Liver (tissue), 9 donors: ENCODE measurements around the gene TYMP. TPM values are rescaled to one million over a fixed set of nuclear protein-coding genes. Genes with fewer than 3 reads are reported as not detected.

Experiments used
- DNase-seq: peaks from one replicate; pipeline ENCODE4 v3.0.0-alpha.2; 2017; ENCODE audit warnings: low spot score
- H3K27ac ChIP-seq, 2 donors: one replicate each; pipeline ENCODE4 v1.7.0; 2013; ENCODE audit warnings: inconsistent platforms in 2 of 2, low read length in 2 of 2, control low read depth in 1 of 2, low read depth in 1 of 2, mild to moderate bottlenecking in 1 of 2
- H3K27me3 ChIP-seq, 4 donors: one replicate each; pipeline versions ENCODE4 v1.6.1 to v1.7.0; 2013; ENCODE audit warnings: low read length in 3 of 4, inconsistent platforms in 1 of 4, mild to moderate bottlenecking in 1 of 4, moderate library complexity in 1 of 4; ENCODE audit not compliant: control insufficient read depth in 4 of 4, insufficient read depth in 4 of 4
- H3K36me3 ChIP-seq, 4 donors: one replicate each; pipeline versions ENCODE4 v1.6.1 to v1.7.0; 2013; ENCODE audit warnings: low read length in 3 of 4, mild to moderate bottlenecking in 3 of 4, low read depth in 1 of 4, moderate library complexity in 1 of 4; ENCODE audit not compliant: control insufficient read depth in 4 of 4, insufficient read depth in 3 of 4
- H3K4me1 ChIP-seq, 4 donors: one replicate each; pipeline versions ENCODE4 v1.6.1 to v1.7.0; 2013; ENCODE audit warnings: low read length in 3 of 4, mild to moderate bottlenecking in 3 of 4, moderate library complexity in 1 of 4; ENCODE audit not compliant: control insufficient read depth in 4 of 4, insufficient read depth in 4 of 4
- H3K4me3 ChIP-seq, 3 donors: one replicate each; pipeline versions ENCODE4 v1.6.1 to v1.7.0; 2013; ENCODE audit warnings: low read length in 3 of 3, control low read depth in 1 of 3, low read depth in 1 of 3, mild to moderate bottlenecking in 1 of 3
- H3K9ac ChIP-seq, 2 donors: one replicate each; pipeline ENCODE4 v1.7.0; 2013; ENCODE audit warnings: low read length in 2 of 2, mild to moderate bottlenecking in 2 of 2, moderate library complexity in 2 of 2, control low read depth in 1 of 2, low read depth in 1 of 2
- H3K9me3 ChIP-seq, 4 donors: one replicate each; pipeline versions ENCODE4 v1.6.1 to v1.7.0; 2013; ENCODE audit warnings: low read length in 3 of 4; ENCODE audit not compliant: control insufficient read depth in 4 of 4
- EGR1 ChIP-seq, 2 donors: IDR thresholded peaks; 2 replicates each; pipeline ENCODE4 v1.6.1; 2016 to 2018; ENCODE audit warnings: antibody characterized with exemption in 2 of 2, low read depth in 2 of 2
- FOXA1 ChIP-seq: IDR thresholded peaks from 2 replicates; pipeline ENCODE4 v1.6.1; 2016; ENCODE audit warnings: antibody characterized with exemption
- FOXA2 ChIP-seq: IDR thresholded peaks from 2 replicates; pipeline ENCODE4 v1.6.1; 2016; ENCODE audit warnings: antibody characterized with exemption
- GABPA ChIP-seq, 2 donors: IDR thresholded peaks in 1 of 2; conservative IDR thresholded peaks in 1 of 2; 2 replicates each; pipeline ENCODE4 v1.6.1; 2016; ENCODE audit warnings: antibody characterized with exemption in 2 of 2, mild to moderate bottlenecking in 1 of 2, moderate library complexity in 1 of 2
- HNF4A ChIP-seq, 2 donors: conservative IDR thresholded peaks; 2 replicates each; pipeline ENCODE4 v1.6.1; 2016; ENCODE audit warnings: antibody characterized with exemption in 2 of 2, mild to moderate bottlenecking in 2 of 2
- HNF4G ChIP-seq: IDR thresholded peaks from 2 replicates; pipeline ENCODE4 v1.6.1; 2016; ENCODE audit warnings: antibody characterized with exemption
- JUND ChIP-seq, 2 donors: IDR thresholded peaks; 2 replicates each; pipeline ENCODE4 v1.6.1; 2016; ENCODE audit warnings: antibody characterized with exemption in 2 of 2
- NR2F2 ChIP-seq: IDR thresholded peaks from 2 replicates; pipeline ENCODE4 v1.6.1; 2016; ENCODE audit warnings: antibody characterized with exemption
- RAD21 ChIP-seq, 2 donors: IDR thresholded peaks; 2 replicates each; pipeline ENCODE4 v1.6.1; 2016; ENCODE audit warnings: antibody characterized with exemption in 2 of 2, mild to moderate bottlenecking in 2 of 2
- RXRA ChIP-seq, 2 donors: IDR thresholded peaks; 2 replicates each; pipeline ENCODE4 v1.6.1; 2017 to 2018; ENCODE audit warnings: antibody characterized with exemption in 2 of 2, mild to moderate bottlenecking in 1 of 2
- SP1 ChIP-seq: IDR thresholded peaks from 2 replicates; pipeline ENCODE4 v1.6.1; 2018; ENCODE audit warnings: antibody characterized with exemption, mild to moderate bottlenecking
- TAF1 ChIP-seq: conservative IDR thresholded peaks from 2 replicates; pipeline ENCODE4 v1.6.1; 2016; ENCODE audit warnings: antibody characterized with exemption, mild to moderate bottlenecking
- YY1 ChIP-seq: IDR thresholded peaks from 2 replicates; pipeline ENCODE4 v1.6.1; 2016; ENCODE audit warnings: antibody characterized with exemption, mild to moderate bottlenecking
- WGBS: extraction: QIAGEN DNeasy Blood & Tissue Kit; methylation state at CpG from one replicate; pipeline ENCODE4 v1.1.7; 2013; 5-methylcytosine and 5-hydroxymethylcytosine counted together
- polyA plus RNA-seq, 2 donors: library from polyadenylated mRNA; stranded (reverse) in 1 of 2; unstranded in 1 of 2; fragments of 200-250 nt in 1 of 2; fragments of >200 nt in 1 of 2; fragmentation: Nextera tagmentation in 1 of 2; extraction: Ambion mirVana in 1 of 2; gene quantifications; one replicate each; pipeline versions ENCODE4 v1.2.1 to v1.2.3, GENCODE V29; 2013 to 2015
- total RNA-seq, 2 donors: library from RNA; depleted of rRNA; stranded (reverse); fragments of >200 nt; gene quantifications; one replicate each; pipeline ENCODE4 v1.2.3, GENCODE V29; 2014
- TF ChIP-seq, protein P1 (sequence below): fragments of 150-350 bp; IDR thresholded peaks from 2 replicates; pipeline ENCODE4 v1.5.1; 2017; ENCODE audit warnings: improper control_type of control experiment, low read depth, low read length; ENCODE audit not compliant: missing input control
- TF ChIP-seq, protein P2 (sequence below): IDR thresholded peaks from 2 replicates; pipeline ENCODE4 v1.6.1; 2016; ENCODE audit warnings: antibody characterized with exemption
- TF ChIP-seq, protein P3 (sequence below): IDR thresholded peaks from 2 replicates; pipeline ENCODE4 v1.6.1; 2016; ENCODE audit warnings: antibody characterized with exemption
- TF ChIP-seq, protein P4 (sequence below): IDR thresholded peaks from 2 replicates; pipeline ENCODE4 v1.6.1; 2016; ENCODE audit warnings: antibody characterized with exemption
- TF ChIP-seq, protein P5 (sequence below): IDR thresholded peaks from 2 replicates; pipeline ENCODE4 v1.6.1; 2016; ENCODE audit warnings: antibody characterized with exemption, mild to moderate bottlenecking
- donor health status: healthy.
- donor health status: healthy.
- donor health status: healthy.
- donor health status: healthy.
- donor health status: healthy.

TYMP gene
- total and polyA plus RNA-seq, 4 donors, result 34.0 to 109 (median 65.5) TPM

DNA sequence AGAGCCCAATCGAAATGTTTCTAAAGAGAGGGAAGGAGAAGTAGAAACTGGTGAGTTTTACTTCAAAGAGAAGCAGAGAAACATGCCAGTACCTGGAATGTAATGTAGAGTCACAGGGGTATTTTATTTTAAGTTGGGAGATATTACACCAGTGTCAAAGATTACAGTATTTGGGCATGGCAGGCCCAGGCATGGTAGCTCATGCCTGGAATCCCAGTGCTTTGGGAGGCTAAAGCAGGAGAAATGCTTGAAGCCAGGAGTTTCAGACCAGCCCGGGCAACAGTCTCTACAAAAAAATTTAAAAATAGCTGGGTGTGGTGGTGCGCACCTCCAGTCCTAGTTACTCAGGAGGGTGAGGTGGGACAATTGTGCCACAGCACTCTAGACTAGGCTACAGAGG, 30.2 kb upstream of the TYMP start:
- WGBS, result 93% methylated on average over 3 of the region's 3 CpGs
- Histone ChIP-seq H3K4me1 (peaks cover 0 to 8% (median 4%) of the 10 kb centered on the region in 4 donors), H3K36me3 (no peaks in the 10 kb centered on the region), H3K9me3 (no peaks in the 10 kb centered on the region), H3K27me3 (no peaks in the 10 kb centered on the region), H3K27ac (no peak overlapping the region), H3K9ac (no peak overlapping the region), H3K4me3 (no peak overlapping the region)
- no peak for DNase-seq
- no peak for TF ChIP-seq TAF1
- TF ChIP-seq, protein P1, sequence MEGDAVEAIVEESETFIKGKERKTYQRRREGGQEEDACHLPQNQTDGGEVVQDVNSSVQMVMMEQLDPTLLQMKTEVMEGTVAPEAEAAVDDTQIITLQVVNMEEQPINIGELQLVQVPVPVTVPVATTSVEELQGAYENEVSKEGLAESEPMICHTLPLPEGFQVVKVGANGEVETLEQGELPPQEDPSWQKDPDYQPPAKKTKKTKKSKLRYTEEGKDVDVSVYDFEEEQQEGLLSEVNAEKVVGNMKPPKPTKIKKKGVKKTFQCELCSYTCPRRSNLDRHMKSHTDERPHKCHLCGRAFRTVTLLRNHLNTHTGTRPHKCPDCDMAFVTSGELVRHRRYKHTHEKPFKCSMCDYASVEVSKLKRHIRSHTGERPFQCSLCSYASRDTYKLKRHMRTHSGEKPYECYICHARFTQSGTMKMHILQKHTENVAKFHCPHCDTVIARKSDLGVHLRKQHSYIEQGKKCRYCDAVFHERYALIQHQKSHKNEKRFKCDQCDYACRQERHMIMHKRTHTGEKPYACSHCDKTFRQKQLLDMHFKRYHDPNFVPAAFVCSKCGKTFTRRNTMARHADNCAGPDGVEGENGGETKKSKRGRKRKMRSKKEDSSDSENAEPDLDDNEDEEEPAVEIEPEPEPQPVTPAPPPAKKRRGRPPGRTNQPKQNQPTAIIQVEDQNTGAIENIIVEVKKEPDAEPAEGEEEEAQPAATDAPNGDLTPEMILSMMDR, result no peak
- TF ChIP-seq, protein P2, sequence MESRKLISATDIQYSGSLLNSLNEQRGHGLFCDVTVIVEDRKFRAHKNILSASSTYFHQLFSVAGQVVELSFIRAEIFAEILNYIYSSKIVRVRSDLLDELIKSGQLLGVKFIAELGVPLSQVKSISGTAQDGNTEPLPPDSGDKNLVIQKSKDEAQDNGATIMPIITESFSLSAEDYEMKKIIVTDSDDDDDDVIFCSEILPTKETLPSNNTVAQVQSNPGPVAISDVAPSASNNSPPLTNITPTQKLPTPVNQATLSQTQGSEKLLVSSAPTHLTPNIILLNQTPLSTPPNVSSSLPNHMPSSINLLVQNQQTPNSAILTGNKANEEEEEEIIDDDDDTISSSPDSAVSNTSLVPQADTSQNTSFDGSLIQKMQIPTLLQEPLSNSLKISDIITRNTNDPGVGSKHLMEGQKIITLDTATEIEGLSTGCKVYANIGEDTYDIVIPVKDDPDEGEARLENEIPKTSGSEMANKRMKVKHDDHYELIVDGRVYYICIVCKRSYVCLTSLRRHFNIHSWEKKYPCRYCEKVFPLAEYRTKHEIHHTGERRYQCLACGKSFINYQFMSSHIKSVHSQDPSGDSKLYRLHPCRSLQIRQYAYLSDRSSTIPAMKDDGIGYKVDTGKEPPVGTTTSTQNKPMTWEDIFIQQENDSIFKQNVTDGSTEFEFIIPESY, result no peak
- TF ChIP-seq, protein P3, sequence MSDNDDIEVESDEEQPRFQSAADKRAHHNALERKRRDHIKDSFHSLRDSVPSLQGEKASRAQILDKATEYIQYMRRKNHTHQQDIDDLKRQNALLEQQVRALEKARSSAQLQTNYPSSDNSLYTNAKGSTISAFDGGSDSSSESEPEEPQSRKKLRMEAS, result no peak
- no peak for TF ChIP-seq RXRA (IDR thresholded peaks at IDR 0.05)
- no peak for TF ChIP-seq EGR1 (IDR thresholded peaks at IDR 0.05; ENCODE audit: low read depth in 2 of 2)
- TF ChIP-seq, protein P4, sequence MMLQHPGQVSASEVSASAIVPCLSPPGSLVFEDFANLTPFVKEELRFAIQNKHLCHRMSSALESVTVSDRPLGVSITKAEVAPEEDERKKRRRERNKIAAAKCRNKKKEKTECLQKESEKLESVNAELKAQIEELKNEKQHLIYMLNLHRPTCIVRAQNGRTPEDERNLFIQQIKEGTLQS, result no peak
- TF ChIP-seq HNF4G, result no peak
- TF ChIP-seq JUND (IDR thresholded peaks at IDR 0.05), result no peak
- no peak for TF ChIP-seq RAD21 (IDR thresholded peaks at IDR 0.05)
- TF ChIP-seq SP1, result no peak
- no peak for TF ChIP-seq YY1

DNA sequence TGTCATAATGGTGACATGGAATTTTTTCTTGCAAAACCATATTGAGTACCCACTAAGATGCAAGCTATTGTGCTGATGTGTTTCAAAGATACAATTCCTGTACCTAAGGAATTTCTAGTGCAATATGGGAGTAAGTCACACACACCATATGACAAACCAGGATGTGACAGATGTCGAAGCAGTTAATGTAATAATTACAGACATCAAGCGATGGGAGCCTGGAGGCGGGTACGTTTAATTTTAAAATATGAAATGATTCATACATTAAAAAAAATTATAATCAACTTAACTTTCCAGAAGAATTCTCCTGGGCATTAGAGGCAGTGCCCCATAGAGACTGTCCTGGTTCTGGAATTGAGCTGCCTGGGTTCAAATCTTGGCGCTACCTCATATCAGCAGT, 26.9 kb upstream of the TYMP start:
- Histone ChIP-seq H3K9ac (no peak overlapping the region), H3K4me1 (no peaks in the 10 kb centered on the region)

More for the DNA sequence above, 26.9 kb upstream of the TYMP start:
- no peaks in the 10 kb centered on the region for H3K27me3 ChIP-seq
- H3K27ac ChIP-seq, result no peak overlapping the region
- TF ChIP-seq, protein P1, result no peak
- TF ChIP-seq FOXA2 (no peak), GABPA (IDR thresholded peaks at IDR 0.05 in 1 of 2, conservative IDR thresholded peaks at IDR 0.05 in 1 of 2) (no peak), SP1 (no peak), NR2F2 (no peak), YY1 (no peak), TAF1 (no peak), RAD21 (IDR thresholded peaks at IDR 0.05) (no peak), HNF4G (no peak), JUND (IDR thresholded peaks at IDR 0.05) (no peak), HNF4A (conservative IDR thresholded peaks at IDR 0.05) (no peak), EGR1 (IDR thresholded peaks at IDR 0.05; ENCODE audit: low read depth in 2 of 2) (no peak), FOXA1 (no peak), RXRA (IDR thresholded peaks at IDR 0.05) (no peak)
- TF ChIP-seq, protein P2, result no peak
- TF ChIP-seq, protein P5, sequence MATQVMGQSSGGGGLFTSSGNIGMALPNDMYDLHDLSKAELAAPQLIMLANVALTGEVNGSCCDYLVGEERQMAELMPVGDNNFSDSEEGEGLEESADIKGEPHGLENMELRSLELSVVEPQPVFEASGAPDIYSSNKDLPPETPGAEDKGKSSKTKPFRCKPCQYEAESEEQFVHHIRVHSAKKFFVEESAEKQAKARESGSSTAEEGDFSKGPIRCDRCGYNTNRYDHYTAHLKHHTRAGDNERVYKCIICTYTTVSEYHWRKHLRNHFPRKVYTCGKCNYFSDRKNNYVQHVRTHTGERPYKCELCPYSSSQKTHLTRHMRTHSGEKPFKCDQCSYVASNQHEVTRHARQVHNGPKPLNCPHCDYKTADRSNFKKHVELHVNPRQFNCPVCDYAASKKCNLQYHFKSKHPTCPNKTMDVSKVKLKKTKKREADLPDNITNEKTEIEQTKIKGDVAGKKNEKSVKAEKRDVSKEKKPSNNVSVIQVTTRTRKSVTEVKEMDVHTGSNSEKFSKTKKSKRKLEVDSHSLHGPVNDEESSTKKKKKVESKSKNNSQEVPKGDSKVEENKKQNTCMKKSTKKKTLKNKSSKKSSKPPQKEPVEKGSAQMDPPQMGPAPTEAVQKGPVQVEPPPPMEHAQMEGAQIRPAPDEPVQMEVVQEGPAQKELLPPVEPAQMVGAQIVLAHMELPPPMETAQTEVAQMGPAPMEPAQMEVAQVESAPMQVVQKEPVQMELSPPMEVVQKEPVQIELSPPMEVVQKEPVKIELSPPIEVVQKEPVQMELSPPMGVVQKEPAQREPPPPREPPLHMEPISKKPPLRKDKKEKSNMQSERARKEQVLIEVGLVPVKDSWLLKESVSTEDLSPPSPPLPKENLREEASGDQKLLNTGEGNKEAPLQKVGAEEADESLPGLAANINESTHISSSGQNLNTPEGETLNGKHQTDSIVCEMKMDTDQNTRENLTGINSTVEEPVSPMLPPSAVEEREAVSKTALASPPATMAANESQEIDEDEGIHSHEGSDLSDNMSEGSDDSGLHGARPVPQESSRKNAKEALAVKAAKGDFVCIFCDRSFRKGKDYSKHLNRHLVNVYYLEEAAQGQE, result no peak
- TF ChIP-seq, protein P3, result no peak
- TF ChIP-seq, protein P4, result no peak
- no peaks in the 10 kb centered on the region for H3K36me3 ChIP-seq
- WGBS, result 90% methylated on average over 5 of the region's 5 CpGs
- H3K9me3 ChIP-seq, result no peaks in the 10 kb centered on the region
- H3K4me3 ChIP-seq, result no peak overlapping the region
- DNase-seq, result no peak
